Chondrocyte (in vitro differentiated cells): Measurements from ENCODE around the gene SLC30A7. TPM values are rescaled to one million over a fixed set of nuclear protein-coding genes. Genes with fewer than 3 reads are reported as not detected.

ENCODE experiments used
- DNase-seq: peaks from one replicate; pipeline ENCODE4 v3.0.0; 2021; ENCODE audit warnings: mixed read lengths, low spot score
- H3K27ac Mint-ChIP-seq: one replicate; pipeline ENCODE4 v1.8.0; 2021; ENCODE audit warnings: mild to moderate bottlenecking, moderate library complexity, mixed read lengths; ENCODE audit not compliant: unreplicated experiment
- H3K27me3 Mint-ChIP-seq: 2 replicates; pipeline ENCODE4 v1.8.0; 2021; ENCODE audit warnings: low read depth, mixed read lengths
- H3K36me3 Mint-ChIP-seq: 2 replicates; pipeline ENCODE4 v1.8.0; 2021; ENCODE audit warnings: low read depth, mixed read lengths
- H3K4me1 Mint-ChIP-seq: 2 replicates; pipeline ENCODE4 v1.8.0; 2021; ENCODE audit warnings: low read depth, mild to moderate bottlenecking, mixed read lengths
- H3K4me3 Mint-ChIP-seq: one replicate; pipeline ENCODE4 v1.8.0; 2021; ENCODE audit warnings: mild to moderate bottlenecking, moderate library complexity, mixed read lengths; ENCODE audit not compliant: unreplicated experiment
- H3K9me3 Mint-ChIP-seq: 2 replicates; pipeline ENCODE4 v1.8.0; 2021; ENCODE audit warnings: low read depth, mixed read lengths
- CTCF ChIP-seq: fragments of 200-600 bp; sonication (generic); IDR thresholded peaks from 2 replicates; pipeline ENCODE4 v1.5.0; 2021; ENCODE audit warnings: antibody characterized with exemption, mild to moderate bottlenecking, moderate library complexity
- total RNA-seq: library from RNA; stranded (reverse); gene quantifications from 3 replicates; pipeline ENCODE4 v1.2.1, GENCODE V29; 2021

Gene SLC30A7
- total RNA-seq, 1 donor from 2014 or later = 46.1 TPM

GRCh38 chr1:100868364-100868995 lies 27.4 kb upstream of the SLC30A7 start:
- TF ChIP-seq CTCF = peak; percentile 98
- H3K4me1 Mint-ChIP-seq = peaks cover 4% of the 10 kb centered on the region
- no peaks in the 10 kb centered on the region for H3K36me3 Mint-ChIP-seq
- H3K4me3 Mint-ChIP-seq = no peak overlapping the region
- no peaks in the 10 kb centered on the region for H3K9me3 Mint-ChIP-seq
- no peak for DNase-seq
- no peaks in the 10 kb centered on the region for H3K27me3 Mint-ChIP-seq
- H3K27ac Mint-ChIP-seq = no peak overlapping the region

GRCh38 chr1:100869996-100870395 lies 25.9 kb upstream of the SLC30A7 start:
- no peak for DNase-seq
- H3K4me3 Mint-ChIP-seq = no peak overlapping the region
- H3K27me3 Mint-ChIP-seq = no peaks in the 10 kb centered on the region
- H3K36me3 Mint-ChIP-seq = peaks cover 4% of the 10 kb centered on the region
- H3K27ac Mint-ChIP-seq = no peak overlapping the region
- H3K4me1 Mint-ChIP-seq = peaks cover 4% of the 10 kb centered on the region
- H3K9me3 Mint-ChIP-seq = no peaks in the 10 kb centered on the region
- no peak for TF ChIP-seq CTCF

GRCh38 chr1:100874433-100874832 lies 21.5 kb upstream of the SLC30A7 start:
- no peaks in the 10 kb centered on the region for H3K27me3 Mint-ChIP-seq
- H3K4me1 Mint-ChIP-seq = no peaks in the 10 kb centered on the region
- H3K36me3 Mint-ChIP-seq = peaks cover 12% of the 10 kb centered on the region
- DNase-seq = no peak
- H3K9me3 Mint-ChIP-seq = no peaks in the 10 kb centered on the region
- no peak overlapping the region for H3K27ac Mint-ChIP-seq
- TF ChIP-seq CTCF = no peak
- H3K4me3 Mint-ChIP-seq = no peak overlapping the region

- no peak for TF ChIP-seq CTCF
- no peak overlapping the region for H3K27ac Mint-ChIP-seq
- no peaks in the 10 kb centered on the region for H3K9me3 Mint-ChIP-seq
- peaks cover 12% of the 10 kb centered on the region for H3K36me3 Mint-ChIP-seq
- H3K4me3 Mint-ChIP-seq = no peak overlapping the region
- no peak for DNase-seq
- no peaks in the 10 kb centered on the region for H3K27me3 Mint-ChIP-seq
- no peaks in the 10 kb centered on the region for H3K4me1 Mint-ChIP-seq
Observed at GRCh38 chr1:100875228-100875627, 20.7 kb upstream of the SLC30A7 start.

- H3K27me3 Mint-ChIP-seq = no peaks in the 10 kb centered on the region
- H3K4me3 Mint-ChIP-seq = no peak overlapping the region
- no peaks in the 10 kb centered on the region for H3K9me3 Mint-ChIP-seq
- no peak overlapping the region for H3K27ac Mint-ChIP-seq
- TF ChIP-seq CTCF = no peak
- H3K36me3 Mint-ChIP-seq = peaks cover 12% of the 10 kb centered on the region
- no peaks in the 10 kb centered on the region for H3K4me1 Mint-ChIP-seq
- no peak for DNase-seq
Observed at GRCh38 chr1:100876291-100876690, 19.6 kb upstream of the SLC30A7 start.
